ENCODE results near the gene TOPORS. TPM values are rescaled to one million over a fixed set of nuclear protein-coding genes. Genes with fewer than 3 reads are reported as not detected.
A peak's percentile ranks its signal among the peaks of the same experiment; 100 is the strongest.

The TOPORS gene
- total RNA-seq, 4 donors from 2014 or later: 18.1 to 21.5 (median 18.3) TPM

- 0% methylated on average over 36 of the region's 36 CpGs for WGBS, 2 donors
- no peak for TF ChIP-seq POLR2A (IDR thresholded peaks at IDR 0.05)
- no peak for TF ChIP-seq CTCF (IDR thresholded peaks at IDR 0.05)
- peak; percentile 91 to 98 for DNase-seq (ENCODE audit: low spot score in 2 of 2)
- H3K4me3 ChIP-seq (ENCODE audit: low read depth, poor library complexity, severe bottlenecking): peak within 1 kb of the TSS; percentile 77
- intact Hi-C loops (cut with DNase I; ENCODE audit: low total_unique reads): no loop called here
Measured at GRCh38 chr9:32572900-32573523, 20.6 kb upstream of the TOPORS start, which contains the start of gene NDUFB6. NDUFB6 (minus strand) TSS chr9:32573159; CDS start chr9:32573060, 99 bp downstream.

- 1% methylated on average over 17 of the region's 17 CpGs for WGBS, 2 donors
- TF ChIP-seq POLR2A (IDR thresholded peaks at IDR 0.05) (no peak), CTCF (IDR thresholded peaks at IDR 0.05) (no peak)
- H3K4me3 ChIP-seq (ENCODE audit: low read depth, poor library complexity, severe bottlenecking): peak overlapping the region; percentile 77
- intact Hi-C loops (cut with DNase I; ENCODE audit: low total_unique reads): no loop called here
- DNase-seq (ENCODE audit: low spot score in 2 of 2): peak; percentile 49 to 87
Measured at GRCh38 chr9:32571969-32572899, 19.8 kb upstream of the TOPORS start.

GRCh38 chr9:32570262-32570661 lies 17.9 kb upstream of the TOPORS start:
- no peak overlapping the region for H3K4me3 ChIP-seq (ENCODE audit: low read depth, poor library complexity, severe bottlenecking)
- intact Hi-C loops (cut with DNase I; ENCODE audit: low total_unique reads): no loop called here
- 91 to 94% methylated on average over 4 of the region's 4 CpGs for WGBS, 2 donors

GRCh38 chr9:32566770-32567169 lies 14.4 kb upstream of the TOPORS start:
- no peak overlapping the region for H3K4me3 ChIP-seq (ENCODE audit: low read depth, poor library complexity, severe bottlenecking)
- intact Hi-C loops (cut with DNase I; ENCODE audit: low total_unique reads): no loop called here
- TF ChIP-seq CTCF (IDR thresholded peaks at IDR 0.05): no peak
- no peak for TF ChIP-seq POLR2A (IDR thresholded peaks at IDR 0.05)
- no peak for DNase-seq (ENCODE audit: low spot score in 2 of 2)
- 93 to 97% methylated on average over 21 to 26 of the region's 26 CpGs for WGBS, 2 donors

More at GRCh38 chr9:32570262-32570661, 17.9 kb upstream of the TOPORS start:
- DNase-seq (ENCODE audit: low spot score in 2 of 2): no peak
- TF ChIP-seq CTCF (IDR thresholded peaks at IDR 0.05) (no peak), POLR2A (IDR thresholded peaks at IDR 0.05) (no peak)

- 88 to 94% methylated on average over 6 of the region's 6 CpGs for WGBS, 2 donors
- no peak for TF ChIP-seq CTCF (IDR thresholded peaks at IDR 0.05)
- TF ChIP-seq POLR2A (IDR thresholded peaks at IDR 0.05): no peak
- intact Hi-C loops (cut with DNase I; ENCODE audit: low total_unique reads): no loop called here
- DNase-seq (ENCODE audit: low spot score in 2 of 2): no peak
- no peak overlapping the region for H3K4me3 ChIP-seq (ENCODE audit: low read depth, poor library complexity, severe bottlenecking)
Measured at GRCh38 chr9:32565967-32566366, 13.6 kb upstream of the TOPORS start.
